IMR-90 (cell line): ENCODE measurements around the gene HDDC2. TPM values are rescaled to one million over a fixed set of nuclear protein-coding genes. Genes with fewer than 3 reads are reported as not detected.

Experiments used
- ATAC-seq: fragments of 200-7000 bp; cut with Tn5 transposase; 2 replicates; pipeline ENCODE4 v1.9.1; 2020; ENCODE audit warnings: low read depth, mild to moderate bottlenecking, moderate library complexity
- BruUV-seq: library from RNA; stranded (reverse); fragments of 400-500 nt; replicated peaks from 2 replicates; lab custom pipeline; 2021; lab: Mats Ljungman, UMichigan
- CTCF ChIA-PET: fragments of 300-600 bp; formaldehyde crosslinking; extraction: SDS; loops from one replicate; lab custom pipeline; 2021; ENCODE audit warnings: antibody characterized with exemption; lab: Yijun Ruan, JAX
- POLR2A ChIA-PET: fragments of 300-600 bp; sonication (Branson Sonifier 250); formaldehyde crosslinking; loops from one replicate; lab custom pipeline; 2022; ENCODE audit warnings: antibody characterized with exemption; ENCODE audit not compliant: unreplicated experiment; lab: Charles Lee
- DNase-seq: peaks from one replicate; pipeline ENCODE4 v3.0.0; 2013
- H2AFZ ChIP-seq: replicated peaks from 2 replicates; pipeline ENCODE3; 2013; ENCODE audit warnings: low read length, mild to moderate bottlenecking; ENCODE audit not compliant: poor library complexity
- H2AK5ac ChIP-seq: 2 replicates; pipeline ENCODE4 v1.6.1; 2013; ENCODE audit warnings: low read depth, low read length, inconsistent platforms
- H2AK9ac ChIP-seq: replicated peaks from 2 replicates; pipeline ENCODE3; 2013; ENCODE audit warnings: mild to moderate bottlenecking, low read depth, low read length, moderate library complexity; ENCODE audit not compliant: poor library complexity
- H2BK120ac ChIP-seq: 2 replicates; pipeline ENCODE4 v1.6.1; 2013; ENCODE audit warnings: low read depth, low read length, inconsistent platforms
- H2BK15ac ChIP-seq: 3 replicates; pipeline ENCODE4 v1.6.1; 2013; ENCODE audit warnings: low read depth, low read length, inconsistent platforms
- H2BK20ac ChIP-seq: 2 replicates; pipeline ENCODE4 v1.6.1; 2013; ENCODE audit warnings: low read depth, mild to moderate bottlenecking, inconsistent platforms, low read length, moderate library complexity
- H2BK5ac ChIP-seq: 2 replicates; pipeline ENCODE4 v1.6.1; 2013; ENCODE audit warnings: mild to moderate bottlenecking, low read depth, low read length, inconsistent platforms; ENCODE audit not compliant: poor library complexity, severe bottlenecking
- H3K14ac ChIP-seq: replicated peaks from 2 replicates; pipeline ENCODE4 v1.6.1; 2013; ENCODE audit warnings: low read depth, low read length, inconsistent platforms
- H3K18ac ChIP-seq: 2 replicates; pipeline ENCODE4 v1.6.1; 2013; ENCODE audit warnings: low read depth, low read length, control low read depth
- H3K23ac ChIP-seq: 2 replicates; pipeline ENCODE4 v1.6.1; 2013; ENCODE audit warnings: low read depth, low read length, inconsistent platforms
- H3K27ac ChIP-seq: 2 replicates; pipeline ENCODE4 v1.5.1; 2013; ENCODE audit warnings: mild to moderate bottlenecking, control low read depth, low read length; ENCODE audit not compliant: insufficient read depth
- H3K27me3 ChIP-seq: 2 replicates; pipeline ENCODE4 v1.6.1; 2013; ENCODE audit warnings: low read length; ENCODE audit not compliant: control insufficient read depth, insufficient read depth
- H3K36me3 ChIP-seq: 2 replicates; pipeline ENCODE4 v1.6.1; 2013; ENCODE audit warnings: low read length, mixed read lengths; ENCODE audit not compliant: control insufficient read depth, insufficient read depth
- H3K4ac ChIP-seq: 2 replicates; pipeline ENCODE4 v1.6.1; 2013; ENCODE audit warnings: low read depth, low read length, inconsistent platforms
- H3K4me1 ChIP-seq: 2 replicates; pipeline ENCODE4 v1.6.1; 2013; ENCODE audit warnings: low read length, mixed read lengths; ENCODE audit not compliant: control insufficient read depth, insufficient read depth
- H3K4me2 ChIP-seq: 2 replicates; pipeline ENCODE4 v1.6.1; 2013; ENCODE audit warnings: low read depth, mild to moderate bottlenecking, control low read depth, low read length, moderate library complexity
- H3K4me3 ChIP-seq: 2 replicates; pipeline ENCODE4 v1.5.1; 2013; ENCODE audit warnings: low read depth, mild to moderate bottlenecking, control low read depth, low read length, moderate library complexity; ENCODE audit not compliant: insufficient read depth
- H3K56ac ChIP-seq: 2 replicates; pipeline ENCODE4 v1.6.1; 2013; ENCODE audit warnings: low read length, inconsistent platforms; ENCODE audit not compliant: insufficient read depth; ENCODE audit errors: extremely low read depth
- H3K79me1 ChIP-seq, 2 experiments: 2 replicates each; pipeline ENCODE4 v1.6.1; 2013; ENCODE audit warnings: low read length in 2 of 2, inconsistent platforms in 1 of 2, low read depth in 1 of 2
- H3K9ac ChIP-seq: 2 replicates; pipeline ENCODE4 v1.6.1; 2013; ENCODE audit warnings: low read depth, low read length, control low read depth
- H3K9me1 ChIP-seq: 2 replicates; pipeline ENCODE4 v1.6.1; 2013; ENCODE audit warnings: low read length, inconsistent platforms; ENCODE audit not compliant: insufficient read depth
- H3K9me3 ChIP-seq: 2 replicates; pipeline ENCODE4 v1.6.1; 2013; ENCODE audit warnings: low read length; ENCODE audit not compliant: control insufficient read depth, insufficient read depth
- H4K20me1 ChIP-seq: 2 replicates; pipeline ENCODE4 v1.6.1; 2013; ENCODE audit warnings: low read length, inconsistent platforms; ENCODE audit not compliant: insufficient read depth
- H4K5ac ChIP-seq: 2 replicates; pipeline ENCODE4 v1.6.1; 2013; ENCODE audit warnings: mild to moderate bottlenecking, low read depth, low read length, control low read depth
- H4K8ac ChIP-seq, 2 experiments: 2 replicates each; pipeline ENCODE4 v1.6.1; 2013; ENCODE audit warnings: low read depth in 2 of 2, low read length in 2 of 2, control low read depth in 1 of 2, inconsistent platforms in 1 of 2
- H4K91ac ChIP-seq: 2 replicates; pipeline ENCODE4 v1.6.1; 2013; ENCODE audit warnings: low read depth, low read length, inconsistent platforms; ENCODE audit not compliant: insufficient read depth
- CEBPB ChIP-seq: IDR thresholded peaks from 2 replicates; pipeline ENCODE4 v1.6.1; 2012; ENCODE audit warnings: low read depth, low read length, improper control_type of control experiment
- FOS ChIP-seq: fragments of 150-350 bp; IDR thresholded peaks from 2 replicates; pipeline ENCODE4 v1.6.1; 2016; ENCODE audit warnings: low read depth, low read length
- MAZ ChIP-seq: IDR thresholded peaks from 2 replicates; pipeline ENCODE4 v1.6.1; 2012; ENCODE audit warnings: low read depth, mild to moderate bottlenecking, low read length, improper control_type of control experiment, moderate library complexity, borderline replicate concordance
- MXI1 ChIP-seq: IDR thresholded peaks from 2 replicates; pipeline ENCODE4 v1.6.1; 2012; ENCODE audit warnings: low read depth, mild to moderate bottlenecking, low read length, moderate library complexity, borderline replicate concordance
- POLR2A ChIP-seq: IDR thresholded peaks from 2 replicates; pipeline ENCODE4 v1.6.1; 2012; ENCODE audit warnings: mild to moderate bottlenecking, low read depth, low read length
- USF2 ChIP-seq: fragments of 150-350 bp; IDR thresholded peaks from 2 replicates; pipeline ENCODE4 v1.6.1; 2017; ENCODE audit warnings: mild to moderate bottlenecking, antibody characterized with exemption, low read length, low read depth
- WGBS, 2 experiments: methylation state at CpG; one replicate each; pipeline versions ENCODE4 v1.1.5 to v1.1.7; 2013; ENCODE audit warnings: missing lambda C conversion rate in 2 of 2; ENCODE audit not compliant: insufficient read length in 1 of 2; ENCODE audit errors: extremely low coverage in 2 of 2; 5-methylcytosine and 5-hydroxymethylcytosine counted together
- dilution Hi-C: fragments of 300-500 bp; cut with HindIII; formaldehyde crosslinking; loops from one replicate; pipeline ENCODE4 v1.14.3; 2018; ENCODE audit warnings: low sequenced_read_pairs; ENCODE audit not compliant: unreplicated experiment
- in situ Hi-C: fragments of 300-500 bp; cut with MboI; formaldehyde crosslinking; loops from 3 replicates; pipeline ENCODE4 v1.14.3; 2019; ENCODE audit warnings: low sequenced_read_pairs, inconsistent platforms, mixed read lengths
- intact Hi-C: fragments of 100-400 bp; cut with micrococcal nuclease; formaldehyde crosslinking; loops from 2 replicates; pipeline ENCODE4 v1.10.0; 2022
- polyA plus RNA-seq, 3 experiments: library from polyadenylated mRNA; depleted of rRNA; stranded (reverse); fragments of >200 nt; gene quantifications; 2 replicates each; pipeline ENCODE4 v1.2.3, GENCODE V29; 2012; ENCODE audit warnings: low replicate concordance in 1 of 3
- total RNA-seq: library from RNA; depleted of rRNA; stranded (reverse); fragments of >200 nt; gene quantifications from 2 replicates; pipeline ENCODE4 v1.2.3, GENCODE V29; 2012

The HDDC2 gene
- total and polyA plus RNA-seq, 2 of the 4 experiments (the other 2 are of a cell fraction), result 40.9 to 68.6 TPM

- Histone ChIP-seq H2BK5ac (no peak overlapping the region), H3K36me3 (no peaks in the 10 kb centered on the region), H3K4me1 (peaks cover 13% of the 10 kb centered on the region), H3K4me2 (no peak overlapping the region), H3K79me1 (no peaks in the 10 kb centered on the region), H3K18ac (no peak overlapping the region), H3K27me3 (no peaks in the 10 kb centered on the region), H3K9ac (no peak overlapping the region), H4K5ac (no peak overlapping the region), H3K4ac (no peak overlapping the region), H2BK15ac (no peak overlapping the region), H2BK20ac (no peak overlapping the region), H4K20me1 (no peaks in the 10 kb centered on the region), H3K56ac (no peak overlapping the region), H3K23ac (no peak overlapping the region), H2AK5ac (no peak overlapping the region), H2AK9ac (no peak overlapping the region), H3K27ac (no peak overlapping the region), H4K91ac (no peak overlapping the region), H4K8ac (no peak overlapping the region), H3K14ac (no peak overlapping the region), H3K9me1 (peaks cover 3% of the 10 kb centered on the region; the same call in 1 of the 2 replicates), H3K4me3 (no peak overlapping the region), H2AFZ (no peak overlapping the region), H2BK120ac (no peak overlapping the region), H3K9me3 (no peaks in the 10 kb centered on the region)
- CTCF ChIA-PET, result no interaction called here
- intact Hi-C loops (loop anchor here (5.0 kb wide), 1 partner anchor 52 kb away; no protein-coding TSS in a partner anchor), in situ Hi-C loops (no loop called here), dilution Hi-C loops (no loop called here)
- ATAC-seq (no peak), DNase-seq (no peak)
- WGBS, 2 experiments, result no CpG with 5 or more reads among the region's 2 CpGs
- no peak for TF ChIP-seq POLR2A
- no peak for TF ChIP-seq MXI1
- no peak for TF ChIP-seq USF2
- TF ChIP-seq CEBPB, result no peak
- no peak for TF ChIP-seq FOS
- no peak for TF ChIP-seq MAZ
- POLR2A ChIA-PET, result no interaction called here
- BruUV-seq, result no TSS peak
Observed at GRCh38 chr6:125253881-125254280, 47.9 kb downstream of the HDDC2 start.
